RWPE1 (cell line): ENCODE measurements around the gene DNMT3A.

ENCODE experiments used
- CTCF ChIA-PET: fragments of 350-600 bp; sonication (Branson Sonifier 250); formaldehyde crosslinking; extraction: SDS; loops from one replicate; lab custom pipeline; 2021; lab: Yijun Ruan, JAX
- POLR2A ChIA-PET: fragments of 400-600 bp; formaldehyde crosslinking; extraction: SDS; loops from one replicate; lab custom pipeline; 2020; ENCODE audit warnings: antibody characterized with exemption; ENCODE audit not compliant: low non-redundant PET; lab: Yijun Ruan, JAX
- DNase-seq: peaks from one replicate; pipeline ENCODE4 v3.0.0; 2012; ENCODE audit warnings: low spot score
- H3K27ac ChIP-seq: fragments of 450-650 bp; 2 replicates; pipeline ENCODE4 v1.5.1; 2017
- TF ChIP-seq, protein P1 (sequence below): fragments of 450-650 bp; conservative IDR thresholded peaks from 2 replicates; pipeline ENCODE4 v1.5.1; 2017; ENCODE audit warnings: low read depth, mild to moderate bottlenecking

DNMT3A gene

DNA sequence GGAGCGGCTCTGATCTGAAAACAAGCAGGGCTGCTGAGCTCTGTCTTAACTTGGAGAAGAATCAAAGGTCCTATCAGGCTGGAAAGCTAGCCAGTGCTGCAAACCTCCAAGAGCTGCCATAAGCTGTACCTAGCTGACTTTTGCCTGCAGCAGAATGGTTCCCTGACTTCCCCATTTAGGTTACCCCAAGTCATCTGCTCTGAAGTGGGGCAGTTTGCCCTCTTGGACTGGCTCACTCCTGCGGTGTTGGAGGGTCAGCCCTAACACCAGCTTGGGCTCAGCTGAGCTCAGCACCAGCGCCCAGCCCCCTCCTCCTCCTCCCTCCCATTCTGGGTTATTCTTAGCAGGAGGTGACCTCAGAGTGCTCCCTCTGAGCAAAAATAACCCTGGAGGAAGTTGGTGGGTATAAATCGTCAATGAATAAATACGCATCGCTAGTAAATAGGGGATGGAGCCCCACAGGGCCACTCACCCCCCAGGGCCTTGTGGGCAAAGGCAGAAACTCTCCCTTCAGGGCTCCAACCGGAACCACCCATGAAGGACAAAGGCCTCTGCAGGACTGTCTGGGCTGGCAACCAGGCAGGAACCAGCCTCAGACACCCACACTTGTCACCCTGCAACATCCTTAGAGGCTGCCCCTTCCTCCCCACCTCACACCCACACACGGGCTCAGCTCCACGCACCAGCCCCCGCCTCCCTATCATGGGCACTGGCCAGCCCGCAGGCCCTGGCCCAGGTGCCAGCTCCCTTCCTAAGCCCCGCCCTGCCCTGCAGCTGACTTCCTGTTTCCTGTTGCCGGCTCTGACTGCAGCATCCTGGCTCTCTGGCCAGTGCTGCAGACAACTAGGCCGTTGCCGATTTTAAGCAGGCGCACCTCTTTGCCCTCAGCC is 46.9 kb downstream of the DNMT3A start:
- CTCF ChIA-PET = interaction anchor here (0.5 to 1.2 kb wide), 4 partner anchors 10 to 68 kb away, joined by 3 to 5 read pairs (median 3); no protein-coding TSS in a partner anchor
- TF ChIP-seq, protein P1, sequence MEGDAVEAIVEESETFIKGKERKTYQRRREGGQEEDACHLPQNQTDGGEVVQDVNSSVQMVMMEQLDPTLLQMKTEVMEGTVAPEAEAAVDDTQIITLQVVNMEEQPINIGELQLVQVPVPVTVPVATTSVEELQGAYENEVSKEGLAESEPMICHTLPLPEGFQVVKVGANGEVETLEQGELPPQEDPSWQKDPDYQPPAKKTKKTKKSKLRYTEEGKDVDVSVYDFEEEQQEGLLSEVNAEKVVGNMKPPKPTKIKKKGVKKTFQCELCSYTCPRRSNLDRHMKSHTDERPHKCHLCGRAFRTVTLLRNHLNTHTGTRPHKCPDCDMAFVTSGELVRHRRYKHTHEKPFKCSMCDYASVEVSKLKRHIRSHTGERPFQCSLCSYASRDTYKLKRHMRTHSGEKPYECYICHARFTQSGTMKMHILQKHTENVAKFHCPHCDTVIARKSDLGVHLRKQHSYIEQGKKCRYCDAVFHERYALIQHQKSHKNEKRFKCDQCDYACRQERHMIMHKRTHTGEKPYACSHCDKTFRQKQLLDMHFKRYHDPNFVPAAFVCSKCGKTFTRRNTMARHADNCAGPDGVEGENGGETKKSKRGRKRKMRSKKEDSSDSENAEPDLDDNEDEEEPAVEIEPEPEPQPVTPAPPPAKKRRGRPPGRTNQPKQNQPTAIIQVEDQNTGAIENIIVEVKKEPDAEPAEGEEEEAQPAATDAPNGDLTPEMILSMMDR = no peak
- POLR2A ChIA-PET = interaction anchor here (0.6 kb wide), 1 partner anchor 11 kb away, joined by 5 read pairs; no protein-coding TSS in a partner anchor
- peak overlapping the region; percentile 39 for H3K27ac ChIP-seq
- peak; percentile 39 for DNase-seq

DNA sequence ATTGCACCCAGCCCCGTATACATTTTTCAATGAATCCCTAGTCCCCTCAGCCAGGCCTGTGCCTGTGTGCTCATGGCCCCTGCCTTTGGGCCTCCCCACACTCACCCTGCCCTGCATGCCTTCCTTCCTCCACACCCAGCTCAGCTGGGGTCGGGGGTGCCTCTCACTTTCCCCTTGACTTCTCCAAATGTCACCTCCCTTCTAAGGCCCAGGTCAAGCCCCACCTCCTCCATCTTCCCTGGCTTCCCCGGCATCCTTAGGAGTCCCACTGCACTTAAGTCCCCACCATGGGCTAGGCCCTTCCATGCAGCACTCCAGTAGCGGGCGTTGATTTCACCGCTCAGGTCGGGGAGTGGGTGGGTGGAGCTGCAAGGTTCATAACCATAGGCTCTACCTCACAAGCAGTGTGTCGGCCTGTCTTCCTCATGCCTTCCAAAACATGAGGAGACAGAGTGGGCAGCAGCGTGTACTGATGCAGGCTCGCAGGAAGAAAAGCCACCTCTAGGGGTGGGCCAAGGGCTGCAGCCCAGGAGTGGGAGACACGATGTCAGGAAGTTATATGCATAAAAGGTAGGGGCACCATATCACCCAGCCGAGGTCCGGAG is 47.7 kb downstream of the DNMT3A start:
- POLR2A ChIA-PET = interaction anchor here (0.6 kb wide), 1 partner anchor 11 kb away, joined by 5 read pairs; no protein-coding TSS in a partner anchor

DNA sequence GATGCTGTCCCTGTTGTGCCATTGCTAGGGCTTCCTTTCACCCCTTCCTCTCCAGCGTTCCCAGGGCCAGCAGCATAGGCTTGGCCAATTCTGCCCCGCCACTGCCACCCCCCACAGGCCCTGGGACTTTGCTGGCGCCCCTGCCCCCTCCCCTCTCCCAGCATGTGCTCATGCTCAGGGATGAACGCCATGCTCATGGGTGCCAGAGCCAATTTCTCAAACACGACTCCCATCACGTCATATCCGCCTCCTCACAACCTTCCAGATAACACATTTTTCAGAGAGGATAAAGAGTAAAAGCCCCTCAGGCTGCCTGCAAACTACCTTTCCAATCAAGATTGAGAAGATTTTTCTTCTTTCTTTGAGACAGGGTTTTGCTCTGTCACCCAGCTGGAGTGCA is 48.6 kb downstream of the DNMT3A start:
- ChIA-PET CTCF (no interaction called here), POLR2A (no interaction called here)
- H3K27ac ChIP-seq = no peak overlapping the region
- TF ChIP-seq, protein P1 = no peak
- DNase-seq = no peak

More for the DNA sequence above, 47.7 kb downstream of the DNMT3A start:
- TF ChIP-seq, protein P1 = no peak
- DNase-seq = no peak
- H3K27ac ChIP-seq = no peak overlapping the region
- CTCF ChIA-PET = interaction anchor here (0.6 to 1.2 kb wide), 2 partner anchors 25 to 68 kb away, joined by 3 to 5 read pairs; no protein-coding TSS in a partner anchor

DNA sequence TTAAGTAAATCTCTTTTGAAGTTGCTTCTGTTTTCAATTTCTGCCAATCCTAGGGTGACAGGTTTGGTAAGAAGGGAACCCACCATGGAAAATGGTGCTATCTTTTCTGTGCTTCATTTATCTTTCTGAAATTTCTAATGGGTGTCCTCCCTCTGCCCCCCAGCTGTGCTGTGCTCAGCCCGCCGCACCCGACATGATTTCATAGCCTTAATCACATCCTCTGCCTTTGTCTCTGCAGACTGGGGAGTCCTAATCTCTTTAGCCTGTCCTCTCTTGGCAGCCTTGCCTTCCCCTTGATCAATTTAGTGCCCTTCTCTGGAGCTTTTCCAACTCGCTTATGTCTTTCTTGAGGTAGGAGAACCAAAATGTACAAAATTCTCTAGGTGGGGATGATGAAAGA is 49.3 kb downstream of the DNMT3A start:
- TF ChIP-seq, protein P1 = no peak
- no peak overlapping the region for H3K27ac ChIP-seq
- no peak for DNase-seq
- ChIA-PET POLR2A (no interaction called here), CTCF (no interaction called here)

DNA sequence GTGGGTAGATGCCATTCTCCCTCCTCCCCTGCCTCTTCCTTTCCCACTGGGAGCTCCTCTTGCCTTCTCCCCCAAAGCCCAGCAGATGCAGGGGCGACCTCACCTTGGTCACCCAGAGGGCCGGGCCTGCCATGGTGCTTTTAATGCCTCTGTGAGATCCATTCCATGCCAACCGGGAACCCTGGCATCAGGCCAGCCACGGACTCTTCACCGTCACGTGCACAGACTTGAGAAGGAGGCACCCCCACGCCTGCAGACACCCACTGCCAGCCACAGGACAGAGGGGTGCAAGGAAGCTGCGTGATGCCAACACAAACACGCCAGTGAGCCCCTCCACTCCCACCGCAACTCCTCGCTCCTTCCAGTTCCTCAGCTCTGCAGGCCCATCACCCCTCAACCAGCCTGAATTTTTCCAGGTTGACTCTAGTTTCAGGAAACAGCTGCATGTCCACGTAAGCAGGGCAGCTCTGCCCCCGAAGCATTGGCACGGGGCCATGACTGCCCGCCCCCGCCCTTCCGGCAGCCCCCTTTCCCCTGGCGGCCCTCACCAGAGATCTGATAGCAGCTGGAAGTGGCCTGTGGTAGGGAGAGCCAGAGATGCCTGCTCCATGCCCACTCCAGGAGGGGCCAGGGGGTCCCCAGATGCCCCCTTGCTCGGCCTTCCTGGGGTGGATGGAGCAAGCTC is 50.8 kb downstream of the DNMT3A start:
- TF ChIP-seq, protein P1 = no peak
- H3K27ac ChIP-seq = peak overlapping the region; percentile 14; the same call in 1 of the 2 replicates
- DNase-seq = no peak
- ChIA-PET CTCF (interaction anchor here (0.6 kb wide), 1 partner anchor 945 kb away, joined by 4 read pairs; no protein-coding TSS in a partner anchor), POLR2A (no interaction called here)
